Activated naive CD4-positive, alpha-beta T cell treated with anti-CD3 and anti-CD28 coated beads for 36 hours (primary cell): Measurements from ENCODE around the gene NEK10. TPM values are rescaled to one million over a fixed set of nuclear protein-coding genes. Genes with fewer than 3 reads are reported as not detected.
A peak's percentile ranks its signal among the peaks of the same experiment; 100 is the strongest.

ENCODE experiments used
- CTCF ChIA-PET: fragments of 350-600 bp; sonication (Branson Sonifier 250); formaldehyde crosslinking; loops from one replicate; lab custom pipeline; 2021; ENCODE audit warnings: antibody characterized with exemption; lab: Charles Lee
- DNase-seq: peaks from one replicate; pipeline ENCODE4 v3.0.0-alpha.2; 2020
- H3K27ac Mint-ChIP-seq: one replicate; pipeline ENCODE4 v1.8.0; 2021; ENCODE audit warnings: mild to moderate bottlenecking, mixed read lengths
- H3K27me3 Mint-ChIP-seq: one replicate; pipeline ENCODE4 v1.8.0; 2021; ENCODE audit warnings: low read depth, mixed read lengths
- H3K36me3 Mint-ChIP-seq: one replicate; pipeline ENCODE4 v1.8.0; 2021; ENCODE audit warnings: low read depth, mixed read lengths
- H3K4me1 Mint-ChIP-seq: one replicate; pipeline ENCODE4 v1.8.0; 2021; ENCODE audit warnings: low read depth, mixed read lengths
- H3K4me3 Mint-ChIP-seq: one replicate; pipeline ENCODE4 v1.8.0; 2021; ENCODE audit warnings: mild to moderate bottlenecking, moderate library complexity, mixed read lengths
- H3K9me3 Mint-ChIP-seq: one replicate; pipeline ENCODE4 v1.8.0; 2021; ENCODE audit warnings: mixed read lengths
- intact Hi-C: fragments of 100-400 bp; cut with micrococcal nuclease; formaldehyde crosslinking; loops from one replicate; pipeline ENCODE4 v1.15.1; 2023
- total RNA-seq, 2 experiments: library from RNA; stranded (reverse); gene quantifications; one replicate each; pipeline ENCODE4 v1.2.3, GENCODE V29; 2021

Gene NEK10
- total RNA-seq, 2 experiments from 2014 or later, result 0.07 to 0.26 TPM

- Mint-ChIP-seq H3K4me1 (no peaks in the 10 kb centered on the region), H3K9me3 (peaks cover 2% of the 10 kb centered on the region), H3K4me3 (no peak overlapping the region), H3K27me3 (peaks cover 12% of the 10 kb centered on the region), H3K36me3 (no peaks in the 10 kb centered on the region), H3K27ac (no peak overlapping the region)
- DNase-seq, result peak; percentile 33
- CTCF ChIA-PET, result interaction anchor here (0.7 to 2.9 kb wide), 8 partner anchors 10 to 135 kb away, joined by 3 to 25 read pairs (median 4); no protein-coding TSS in a partner anchor
- intact Hi-C loops, result loop anchor here (1.0 kb wide), 1 partner anchor 120 kb away; no protein-coding TSS in a partner anchor
Measured at GRCh38 chr3:27253831-27254230, 115.4 kb downstream of the NEK10 start.

GRCh38 chr3:27253391-27253790 is 115.8 kb downstream of the NEK10 start:
- Mint-ChIP-seq H3K36me3 (no peaks in the 10 kb centered on the region), H3K4me1 (no peaks in the 10 kb centered on the region), H3K27ac (no peak overlapping the region), H3K9me3 (peaks cover 2% of the 10 kb centered on the region), H3K27me3 (peaks cover 12% of the 10 kb centered on the region), H3K4me3 (no peak overlapping the region)
- no peak for DNase-seq
- intact Hi-C loops, result no loop called here
- CTCF ChIA-PET, result interaction anchor here (0.7 to 2.9 kb wide), 8 partner anchors 9 to 134 kb away, joined by 3 to 25 read pairs (median 4); no protein-coding TSS in a partner anchor

DNA sequence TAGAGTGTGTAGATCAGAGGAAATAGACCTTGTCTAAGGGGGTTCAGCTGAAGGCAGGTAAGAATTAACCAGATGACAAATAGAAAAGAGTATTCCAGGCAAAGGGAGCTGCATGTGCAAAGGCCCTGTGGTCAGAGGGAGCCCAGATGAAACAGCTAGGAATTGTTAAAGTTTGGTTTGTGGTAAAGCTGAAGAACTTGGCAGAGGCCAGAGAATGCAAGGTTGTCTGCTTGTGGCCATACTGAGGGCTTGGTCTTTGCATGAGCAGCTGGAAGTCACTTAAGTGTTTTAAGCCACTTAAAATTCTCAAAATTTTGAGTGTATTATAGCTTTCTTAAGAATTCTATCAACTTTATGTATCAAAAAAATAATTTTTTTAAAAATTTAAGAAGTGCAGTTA is 116.5 kb downstream of the NEK10 start:
- H3K4me3 Mint-ChIP-seq, result no peak overlapping the region
- intact Hi-C loops, result no loop called here

DNA sequence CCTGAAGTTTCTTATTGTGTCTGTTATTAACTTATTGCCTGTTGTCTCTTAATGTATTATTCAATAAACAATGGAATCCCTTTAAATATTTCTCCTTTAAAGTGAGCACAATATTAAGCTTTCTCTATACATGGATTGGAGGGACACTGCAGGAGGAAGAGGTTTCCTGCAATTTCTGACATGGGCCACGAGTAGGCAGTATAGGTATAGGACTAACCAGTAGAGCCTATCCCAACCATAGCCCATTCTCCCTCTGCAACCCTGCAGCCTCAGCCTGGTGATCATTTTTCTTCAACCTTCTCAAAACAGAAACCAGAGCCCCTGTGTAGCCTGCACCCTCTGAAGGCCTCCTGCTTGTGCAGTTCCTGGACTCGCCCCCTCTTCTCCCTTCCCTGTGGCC is 124.8 kb downstream of the NEK10 start:
- peaks cover 3% of the 10 kb centered on the region for H3K27me3 Mint-ChIP-seq
- H3K4me1 Mint-ChIP-seq, result no peaks in the 10 kb centered on the region
- H3K9me3 Mint-ChIP-seq, result peaks cover 3% of the 10 kb centered on the region
- DNase-seq, result no peak
- H3K27ac Mint-ChIP-seq, result no peak overlapping the region
- H3K4me3 Mint-ChIP-seq, result no peak overlapping the region
- CTCF ChIA-PET, result interaction anchor here (1.0 kb wide), 1 partner anchor 10 kb away, joined by 5 read pairs; no protein-coding TSS in a partner anchor
- intact Hi-C loops, result no loop called here
- H3K36me3 Mint-ChIP-seq, result no peaks in the 10 kb centered on the region

More for the DNA sequence above, 116.5 kb downstream of the NEK10 start:
- Mint-ChIP-seq H3K4me1 (no peaks in the 10 kb centered on the region), H3K27ac (no peak overlapping the region), H3K36me3 (no peaks in the 10 kb centered on the region), H3K9me3 (peaks cover 2% of the 10 kb centered on the region), H3K27me3 (peaks cover 12% of the 10 kb centered on the region)
- no peak for DNase-seq
- CTCF ChIA-PET, result interaction anchor here (1.3 to 2.9 kb wide), 3 partner anchors 15 to 118 kb away, joined by 4 to 25 read pairs (median 6); no protein-coding TSS in a partner anchor

DNA sequence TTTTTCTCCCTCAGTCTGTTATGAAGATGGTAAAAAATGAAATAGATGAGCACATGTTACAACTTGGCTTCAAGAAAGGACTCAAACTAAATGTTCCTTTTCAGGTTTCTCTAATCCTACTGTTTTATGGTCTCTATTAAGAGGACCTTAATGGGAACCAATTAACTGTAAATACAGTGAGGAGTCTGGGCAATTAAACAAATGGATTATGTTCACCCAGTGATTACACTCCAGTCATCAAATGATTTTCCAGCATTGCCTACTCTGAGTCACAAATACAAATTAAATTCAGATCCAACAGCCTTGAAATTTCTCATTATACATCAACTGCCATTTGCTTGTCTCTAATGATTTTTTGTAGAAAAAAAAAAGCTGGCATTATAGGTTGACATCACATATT is 129.2 kb downstream of the NEK10 start:
- intact Hi-C loops, result no loop called here
- Mint-ChIP-seq H3K27me3 (peaks cover 3% of the 10 kb centered on the region), H3K4me1 (no peaks in the 10 kb centered on the region)

GRCh38 chr3:27228805-27229204 is 140.4 kb downstream of the NEK10 start:
- no peak overlapping the region for H3K27ac Mint-ChIP-seq
- H3K27me3 Mint-ChIP-seq, result peaks cover 8% of the 10 kb centered on the region
- no peak for DNase-seq
- no peaks in the 10 kb centered on the region for H3K36me3 Mint-ChIP-seq
- CTCF ChIA-PET, result interaction anchor here (0.6 kb wide), 1 partner anchor 707 kb away, joined by 3 read pairs; no protein-coding TSS in a partner anchor
- peaks cover 6% of the 10 kb centered on the region for H3K4me1 Mint-ChIP-seq
- intact Hi-C loops, result no loop called here
- no peak overlapping the region for H3K4me3 Mint-ChIP-seq
- H3K9me3 Mint-ChIP-seq, result peaks cover 13% of the 10 kb centered on the region

More for the DNA sequence above, 129.2 kb downstream of the NEK10 start:
- Mint-ChIP-seq H3K4me3 (no peak overlapping the region), H3K9me3 (peaks cover 27% of the 10 kb centered on the region), H3K36me3 (no peaks in the 10 kb centered on the region), H3K27ac (no peak overlapping the region)
- CTCF ChIA-PET, result no interaction called here
- no peak for DNase-seq

DNA sequence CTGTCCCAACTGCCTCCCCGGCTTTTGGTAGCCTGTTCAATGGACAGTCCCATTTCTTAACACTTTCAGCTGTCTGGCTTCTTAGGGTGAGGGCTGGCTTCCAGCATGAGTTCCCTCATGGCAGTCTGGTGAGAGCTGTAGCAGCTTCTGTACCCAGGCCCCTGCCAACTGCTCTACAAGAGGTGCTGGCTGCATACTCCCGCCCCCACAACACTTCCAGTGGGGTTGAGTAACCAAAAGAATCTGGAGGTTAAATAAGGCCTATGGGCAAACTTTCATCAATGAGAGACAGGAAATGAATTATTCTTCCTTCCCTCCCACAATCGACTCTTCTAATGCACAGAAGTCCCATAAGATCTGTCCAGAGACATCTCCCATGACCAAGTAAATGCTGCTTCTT is 145.0 kb downstream of the NEK10 start:
- CTCF ChIA-PET, result no interaction called here
- H3K27ac Mint-ChIP-seq, result no peak overlapping the region
- no peak for DNase-seq
- H3K4me3 Mint-ChIP-seq, result no peak overlapping the region
- H3K36me3 Mint-ChIP-seq, result no peaks in the 10 kb centered on the region
- H3K9me3 Mint-ChIP-seq, result no peaks in the 10 kb centered on the region
- peaks cover 6% of the 10 kb centered on the region for H3K27me3 Mint-ChIP-seq
- H3K4me1 Mint-ChIP-seq, result peaks cover 14% of the 10 kb centered on the region
- intact Hi-C loops, result no loop called here

- Mint-ChIP-seq H3K4me1 (peaks cover 14% of the 10 kb centered on the region), H3K9me3 (no peaks in the 10 kb centered on the region), H3K27me3 (no peaks in the 10 kb centered on the region), H3K4me3 (no peak overlapping the region), H3K36me3 (no peaks in the 10 kb centered on the region), H3K27ac (no peak overlapping the region)
- no peak for DNase-seq
- CTCF ChIA-PET, result no interaction called here
- intact Hi-C loops, result no loop called here
Measured at GRCh38 chr3:27221264-27221932, 147.8 kb downstream of the NEK10 start.

DNA sequence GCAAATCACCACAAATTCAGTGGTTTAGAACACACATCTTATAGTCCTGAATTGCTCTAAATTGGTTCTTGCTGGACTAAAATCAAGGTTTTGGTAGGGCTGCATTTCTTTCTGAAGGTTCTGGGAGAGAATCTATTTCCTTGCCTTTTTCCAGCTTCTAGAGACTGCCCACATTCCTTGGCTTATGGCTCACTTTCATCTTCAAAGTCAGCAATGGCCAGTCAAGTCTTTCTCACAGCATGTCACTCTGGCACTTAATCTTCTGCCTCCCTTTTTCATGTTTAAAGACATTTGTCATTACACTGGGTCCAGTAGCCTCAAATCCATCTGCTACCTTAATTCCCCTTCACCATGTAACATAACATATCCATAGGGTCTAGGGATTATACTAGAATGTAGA is 149.0 kb downstream of the NEK10 start:
- Mint-ChIP-seq H3K27me3 (no peaks in the 10 kb centered on the region), H3K9me3 (no peaks in the 10 kb centered on the region), H3K36me3 (no peaks in the 10 kb centered on the region), H3K4me1 (peaks cover 14% of the 10 kb centered on the region), H3K27ac (no peak overlapping the region), H3K4me3 (no peak overlapping the region)
- no peak for DNase-seq
- intact Hi-C loops, result no loop called here
- CTCF ChIA-PET, result no interaction called here

GRCh38 chr3:27219127-27219845 is 149.9 kb downstream of the NEK10 start:
- Mint-ChIP-seq H3K27me3 (no peaks in the 10 kb centered on the region), H3K27ac (no peak overlapping the region), H3K9me3 (no peaks in the 10 kb centered on the region), H3K36me3 (no peaks in the 10 kb centered on the region), H3K4me3 (no peak overlapping the region), H3K4me1 (peaks cover 13% of the 10 kb centered on the region)
- intact Hi-C loops, result no loop called here
- CTCF ChIA-PET, result interaction anchor here (0.6 kb wide), 1 partner anchor 74 kb away, joined by 3 read pairs; no protein-coding TSS in a partner anchor
- DNase-seq, result no peak

DNA sequence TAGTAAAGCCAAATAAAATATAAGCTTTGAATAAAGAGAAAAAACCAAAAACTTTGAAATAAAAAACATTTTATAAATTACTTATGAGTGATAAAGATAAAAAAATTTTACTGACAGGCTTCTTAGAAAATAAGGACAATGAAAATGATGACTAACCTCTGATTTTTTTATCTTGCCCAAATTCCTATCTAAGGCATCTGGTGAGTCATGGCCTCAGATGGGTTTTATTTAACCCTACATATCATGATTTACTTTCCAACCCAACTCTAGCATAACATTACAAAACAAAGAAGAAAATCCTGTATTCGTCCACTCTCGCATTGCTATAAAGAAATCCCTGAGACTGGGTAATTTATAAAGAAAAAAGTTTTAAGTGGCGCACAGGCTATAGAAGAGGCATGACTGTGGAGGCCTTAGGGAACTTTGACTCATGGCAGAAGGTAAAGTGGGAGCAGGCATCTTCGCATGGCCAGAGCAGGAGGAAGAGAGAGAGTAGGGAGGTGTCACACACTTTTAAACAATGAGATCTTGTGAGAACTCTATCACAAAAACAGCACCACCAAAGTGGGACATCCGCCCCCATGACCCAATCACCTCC is 152.1 kb downstream of the NEK10 start:
- Mint-ChIP-seq H3K4me1 (no peaks in the 10 kb centered on the region), H3K4me3 (no peak overlapping the region), H3K27me3 (no peaks in the 10 kb centered on the region), H3K27ac (no peak overlapping the region), H3K36me3 (no peaks in the 10 kb centered on the region), H3K9me3 (no peaks in the 10 kb centered on the region)
- DNase-seq, result no peak
- intact Hi-C loops, result no loop called here
- CTCF ChIA-PET, result no interaction called here

GRCh38 chr3:27216295-27216855 is 152.8 kb downstream of the NEK10 start:
- Mint-ChIP-seq H3K4me1 (no peaks in the 10 kb centered on the region), H3K9me3 (no peaks in the 10 kb centered on the region), H3K27ac (no peak overlapping the region), H3K36me3 (no peaks in the 10 kb centered on the region), H3K4me3 (no peak overlapping the region), H3K27me3 (no peaks in the 10 kb centered on the region)
- intact Hi-C loops, result no loop called here
- CTCF ChIA-PET, result no interaction called here
- DNase-seq, result no peak
